ENCODE measurements around the gene CCDC157. TPM values are rescaled to one million over a fixed set of nuclear protein-coding genes. Genes with fewer than 3 reads are reported as not detected.

Gene CCDC157
- total RNA-seq = under 1 TPM; 0.76 to 0.88 TPM
- long read RNA-seq, donor 1, partial matches to known transcripts = 0 of 1 reads
- long read RNA-seq, donor 1, other reads (novel, unspliced or antisense) = 1 of 1 reads
- long read RNA-seq, donor 2, partial matches to known transcripts = 0 of 3 reads
- long read RNA-seq, donor 2, other reads (novel, unspliced or antisense) = 1 of 3 reads

- intact Hi-C loops (cut with DNase I) = no loop called here
These were observed at the start of gene CCDC157, which contains the start of gene SF3A1 for GRCh38 chr22:30356449-30357235. Gene CCDC157 (plus strand): TSS chr22:30357007. CDS start chr22:30366001, 8,994 bp downstream. Gene SF3A1 (minus strand): TSS chr22:30356894. CDS start chr22:30356792, 102 bp downstream.

GRCh38 chr22:30307041-30307574, 49.7 kb upstream of the CCDC157 start:
- no peak for DNase-seq (ENCODE audit: low spot score)
- intact Hi-C loops (cut with DNase I) = no loop called here

More at GRCh38 chr22:30356449-30357235, at the start of gene CCDC157, which contains the start of gene SF3A1:
- DNase-seq (ENCODE audit: low spot score) = peak; percentile 97

- intact Hi-C loops (cut with DNase I) = no loop called here
- DNase-seq (ENCODE audit: low spot score) = no peak
These were observed 48.7 kb upstream of the CCDC157 start for GRCh38 chr22:30308093-30308492.

- no peak for DNase-seq (ENCODE audit: low spot score)
These were observed 48.1 kb upstream of the CCDC157 start for GRCh38 chr22:30308518-30309230.

GRCh38 chr22:30309951-30310741, 46.7 kb upstream of the CCDC157 start:
- no peak for DNase-seq (ENCODE audit: low spot score)
- intact Hi-C loops (cut with DNase I) = no loop called here

More at GRCh38 chr22:30308518-30309230, 48.1 kb upstream of the CCDC157 start:
- intact Hi-C loops (cut with DNase I) = no loop called here

- no peak for DNase-seq (ENCODE audit: low spot score)
- intact Hi-C loops (cut with DNase I) = no loop called here
These were observed 45.7 kb upstream of the CCDC157 start for GRCh38 chr22:30310881-30311771.

GRCh38 chr22:30312053-30312452, 44.8 kb upstream of the CCDC157 start:
- intact Hi-C loops (cut with DNase I) = no loop called here
- no peak for DNase-seq (ENCODE audit: low spot score)

- intact Hi-C loops (cut with DNase I) = no loop called here
- no peak for DNase-seq (ENCODE audit: low spot score)
These were observed 43.1 kb upstream of the CCDC157 start for GRCh38 chr22:30313527-30314363.

- DNase-seq (ENCODE audit: low spot score) = no peak
- intact Hi-C loops (cut with DNase I) = no loop called here
These were observed 41.9 kb upstream of the CCDC157 start for GRCh38 chr22:30314915-30315314.

GRCh38 chr22:30315962-30316576, 40.7 kb upstream of the CCDC157 start:
- DNase-seq (ENCODE audit: low spot score) = no peak
- intact Hi-C loops (cut with DNase I) = loop anchor here in 1 of 2 donors (2.0 kb wide), 1 partner anchor 117 kb away; no protein-coding TSS in a partner anchor

- no peak for DNase-seq (ENCODE audit: low spot score)
- intact Hi-C loops (cut with DNase I) = loop anchor here in 1 of 2 donors (2.0 kb wide), 1 partner anchor 119 kb away; no protein-coding TSS in a partner anchor
These were observed 39.0 kb upstream of the CCDC157 start for GRCh38 chr22:30317778-30318177.

GRCh38 chr22:30318799-30319419, 37.9 kb upstream of the CCDC157 start:
- no peak for DNase-seq (ENCODE audit: low spot score)
- intact Hi-C loops (cut with DNase I) = no loop called here

- DNase-seq (ENCODE audit: low spot score) = no peak
- intact Hi-C loops (cut with DNase I) = no loop called here
These were observed 36.7 kb upstream of the CCDC157 start for GRCh38 chr22:30320021-30320556.

- no peak for DNase-seq (ENCODE audit: low spot score)
- intact Hi-C loops (cut with DNase I) = no loop called here
These were observed 35.3 kb upstream of the CCDC157 start for GRCh38 chr22:30321461-30321860.

- no peak for DNase-seq (ENCODE audit: low spot score)
- intact Hi-C loops (cut with DNase I) = no loop called here
These were observed 33.6 kb upstream of the CCDC157 start for GRCh38 chr22:30323246-30323645.
